HL-60/S4 (cell line): ENCODE measurements around the gene CSRP1.
"Not testable (repeated sequence)": the region's sequence is repeated elsewhere in the genome, so short reads cannot be mapped to it uniquely, and the experiment has no call there.

Experiments
- in situ Hi-C: fragments of 300-500 bp; cut with MboI; formaldehyde crosslinking; loops from 2 replicates; pipeline ENCODE4 v1.14.3; 2022; ENCODE audit warnings: low sequenced_read_pairs

The CSRP1 gene

GRCh38 chr1:201538612-201539551 is 32.0 kb upstream of the CSRP1 start, which contains the start of gene NAV1:
Gene NAV1 (plus strand): TSS chr1:201539127. CDS start chr1:201622885, 83,758 bp downstream.
- in situ Hi-C loops: no loop called here

DNA sequence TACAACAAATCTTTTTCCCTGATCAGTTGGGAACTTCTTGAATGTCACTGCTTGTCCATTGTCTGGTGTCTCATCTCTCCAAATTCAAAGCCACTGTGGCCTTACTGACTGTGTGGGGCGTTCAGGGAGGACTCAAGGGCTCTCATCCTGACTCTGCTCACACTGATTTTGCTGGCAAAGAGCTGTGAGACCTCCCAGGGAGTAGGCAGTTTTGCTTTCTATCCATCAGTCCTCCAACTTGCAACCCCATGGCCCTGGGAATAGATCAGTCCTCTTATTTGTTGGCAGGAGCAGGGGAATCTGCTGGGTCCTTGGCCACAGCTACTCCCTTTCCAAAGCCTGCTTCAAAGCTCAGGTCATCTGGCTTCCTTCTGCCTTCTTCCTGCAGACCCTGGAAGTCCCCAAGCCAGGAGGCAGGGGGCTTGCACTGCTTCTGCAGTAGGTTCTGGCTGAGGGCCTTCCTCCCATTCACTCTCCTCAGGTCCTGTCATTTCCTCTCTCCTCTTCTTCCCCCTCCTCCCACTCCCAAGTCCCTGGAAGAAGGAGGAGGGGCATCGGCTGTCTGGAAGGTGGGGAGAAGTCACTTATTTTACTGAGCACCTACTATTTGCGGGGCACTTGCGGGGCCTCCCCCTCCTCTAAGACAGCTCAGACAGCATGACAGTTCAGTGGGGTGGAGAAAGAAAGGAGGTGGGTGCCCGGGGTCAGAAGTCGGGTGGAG is 31.1 kb upstream of the CSRP1 start:
- in situ Hi-C loops: no loop called here

DNA sequence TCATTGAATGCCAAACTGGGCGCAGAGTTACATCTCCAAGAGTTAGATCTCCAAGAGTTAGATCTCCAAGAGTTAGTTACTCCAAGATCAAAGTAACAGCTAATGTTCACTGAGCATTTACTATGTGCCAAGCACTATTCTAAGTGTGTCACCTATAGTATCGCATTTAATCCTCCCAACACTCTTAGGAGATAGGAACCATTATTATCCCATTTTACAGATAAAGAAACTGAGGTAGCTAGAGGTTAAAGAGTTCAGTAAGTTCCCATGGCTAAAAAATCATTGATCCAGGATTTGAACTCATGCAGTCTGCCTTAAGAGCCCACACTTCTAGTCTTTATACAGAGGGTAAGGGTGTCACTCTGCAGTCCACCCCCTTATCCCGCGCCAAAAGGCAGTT is 30.5 kb upstream of the CSRP1 start:
- in situ Hi-C loops: no loop called here

GRCh38 chr1:201537028-201537427 is 30.1 kb upstream of the CSRP1 start:
- in situ Hi-C loops: no loop called here

GRCh38 chr1:201536558-201536957 is 29.6 kb upstream of the CSRP1 start:
- in situ Hi-C loops: no loop called here

- in situ Hi-C loops: no loop called here
Observed at GRCh38 chr1:201535919-201536245, 29.0 kb upstream of the CSRP1 start.

DNA sequence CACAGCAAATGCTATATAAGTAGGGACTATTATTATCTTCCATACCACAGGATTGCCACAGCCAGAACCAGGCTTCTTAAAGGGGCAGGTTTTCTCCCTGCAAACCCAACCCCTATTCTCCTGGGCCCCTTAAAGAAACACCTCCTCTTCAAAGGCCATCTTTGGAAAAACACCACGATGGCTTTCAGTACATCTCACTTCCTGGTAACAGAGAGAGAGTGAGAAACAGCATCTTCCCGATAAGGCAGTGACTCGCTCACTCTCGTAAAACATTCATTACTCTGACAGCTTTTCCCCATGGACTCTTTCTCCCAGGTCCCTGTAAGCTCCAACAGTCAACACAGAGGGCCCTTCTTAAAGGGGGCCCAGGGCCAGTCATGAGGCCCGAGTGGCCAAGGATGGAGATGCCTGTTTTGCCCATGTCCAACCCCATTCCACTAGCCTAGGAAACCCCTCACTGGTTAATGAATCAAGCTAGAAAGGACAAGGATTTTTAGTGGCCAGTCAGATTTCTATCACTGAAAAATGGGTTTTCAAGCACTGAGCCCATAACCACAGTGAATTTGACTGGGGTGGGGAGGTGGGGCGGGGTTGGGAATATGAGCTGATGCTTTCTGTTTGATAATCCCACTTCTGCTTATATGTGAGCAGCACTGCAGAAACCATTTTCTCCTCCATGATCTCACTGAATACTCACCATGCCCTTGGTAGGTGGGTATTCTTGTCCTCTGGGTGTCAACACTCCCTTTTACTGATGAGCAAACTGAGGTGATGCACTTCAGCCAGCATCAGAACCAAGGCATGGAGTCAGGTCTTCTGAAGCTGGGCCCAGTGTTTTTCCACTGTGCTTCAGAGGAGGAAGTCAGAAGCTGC is 28.4 kb upstream of the CSRP1 start:
- in situ Hi-C loops: no loop called here

GRCh38 chr1:201533836-201534235 is 26.9 kb upstream of the CSRP1 start:
- in situ Hi-C loops: no loop called here

DNA sequence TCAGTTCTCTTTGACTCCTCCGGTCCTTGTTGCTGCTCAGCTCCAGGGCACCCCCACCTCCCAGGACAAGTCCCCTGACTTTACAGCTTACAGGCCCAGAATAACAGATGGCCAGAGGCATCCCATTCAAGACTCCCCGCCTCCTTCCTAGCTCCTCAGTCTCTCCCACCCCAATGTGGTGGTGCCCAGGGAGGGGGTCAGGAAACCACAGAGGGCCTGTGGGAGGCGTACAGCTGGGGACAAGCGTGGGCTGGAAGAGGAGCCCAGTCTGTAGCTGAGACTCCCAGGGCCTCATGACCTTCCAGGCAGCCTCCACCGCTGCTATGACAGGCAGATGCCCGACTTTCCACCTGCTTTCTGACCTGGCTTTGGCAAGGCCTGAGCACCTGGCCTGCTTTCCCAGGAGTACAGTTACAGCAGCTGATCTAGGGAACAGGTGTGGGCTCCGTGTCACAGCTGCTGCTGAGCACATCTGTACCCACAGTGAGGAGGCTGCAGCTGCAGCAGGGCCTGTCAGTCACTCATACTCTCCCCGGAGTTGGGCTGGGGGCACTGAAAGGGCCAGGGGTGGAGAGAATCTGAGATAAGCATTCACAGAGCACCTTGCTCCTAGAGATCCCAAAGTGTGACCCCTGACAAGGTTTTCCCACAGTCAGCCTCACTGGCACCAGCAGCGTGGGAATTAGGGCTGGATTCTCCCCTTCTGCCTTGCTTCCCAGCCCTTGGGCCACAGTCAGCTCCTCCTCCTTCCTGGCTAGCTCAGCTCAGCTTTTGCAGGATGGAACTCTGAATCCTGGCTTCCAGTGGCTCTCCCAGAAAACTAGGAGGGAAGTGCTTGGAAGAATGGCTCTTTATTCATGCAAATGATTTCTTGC is 24.9 kb upstream of the CSRP1 start:
- in situ Hi-C loops: no loop called here

DNA sequence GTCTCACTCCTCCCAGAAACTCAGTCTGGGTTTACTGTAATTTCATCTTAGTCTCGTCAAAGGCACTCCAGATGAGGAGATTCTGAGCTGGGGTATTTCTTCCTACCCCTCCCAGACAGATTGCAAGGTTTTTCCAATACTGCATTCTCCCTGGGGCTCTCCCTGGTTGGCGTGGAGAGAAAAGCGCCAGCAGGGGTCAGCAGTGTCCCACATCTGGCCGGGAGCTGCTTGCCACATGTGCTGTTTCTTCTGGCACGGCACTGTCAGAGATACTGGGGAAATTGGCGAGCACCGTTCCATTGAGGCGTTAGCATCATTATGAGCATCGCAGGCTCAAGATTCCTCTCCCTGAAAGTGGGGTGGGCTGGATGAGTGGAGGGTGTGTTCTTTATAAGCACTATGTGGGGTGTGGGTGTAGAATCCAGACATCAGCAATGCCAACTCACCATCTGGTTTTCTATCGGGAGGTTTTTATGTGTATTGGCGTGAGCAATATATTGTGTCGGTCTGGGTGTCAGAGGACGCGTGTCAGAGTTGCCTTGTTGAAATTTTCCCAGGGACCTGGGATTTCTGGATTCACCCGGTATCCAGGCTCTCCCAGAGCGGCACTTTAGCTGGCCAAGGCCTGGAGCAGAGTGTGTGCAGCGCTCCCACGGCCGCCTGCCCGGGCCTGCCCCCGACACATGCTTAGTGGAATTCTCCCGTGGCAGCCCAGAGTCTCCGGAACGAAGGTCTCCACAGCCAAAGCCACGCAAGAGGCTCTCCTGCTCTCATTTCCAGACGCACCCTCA is 24.0 kb upstream of the CSRP1 start:
- in situ Hi-C loops: no loop called here

DNA sequence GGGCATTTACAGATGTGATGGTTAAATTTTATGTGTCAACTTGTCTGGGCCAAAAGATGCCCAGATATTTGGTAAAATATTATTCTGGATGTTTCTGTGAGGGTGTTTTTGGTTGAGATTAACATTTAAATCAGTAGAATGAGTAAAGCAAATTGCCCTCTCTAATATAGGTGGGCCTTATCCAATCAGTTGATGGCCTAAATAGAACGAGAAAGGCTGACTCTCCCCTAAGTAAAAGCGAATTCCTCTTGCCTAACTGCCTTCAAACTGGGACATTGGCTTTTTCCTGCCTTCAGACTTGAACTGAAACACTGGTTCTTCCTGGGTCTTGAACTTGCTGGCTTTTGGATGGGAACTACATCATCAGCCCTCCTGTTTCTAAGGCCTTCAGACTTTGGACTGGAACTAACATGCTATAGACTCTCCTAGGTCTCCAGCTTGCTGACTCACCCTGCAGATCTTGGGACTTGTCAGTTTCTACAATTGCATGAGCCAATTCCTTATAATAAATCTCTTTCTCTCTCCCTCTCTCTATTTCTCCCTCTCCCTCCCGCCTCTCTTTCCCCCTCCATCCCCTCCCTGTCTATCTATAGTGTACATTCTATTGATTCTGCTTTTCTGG is 21.8 kb upstream of the CSRP1 start:
- in situ Hi-C loops: no loop called here

DNA sequence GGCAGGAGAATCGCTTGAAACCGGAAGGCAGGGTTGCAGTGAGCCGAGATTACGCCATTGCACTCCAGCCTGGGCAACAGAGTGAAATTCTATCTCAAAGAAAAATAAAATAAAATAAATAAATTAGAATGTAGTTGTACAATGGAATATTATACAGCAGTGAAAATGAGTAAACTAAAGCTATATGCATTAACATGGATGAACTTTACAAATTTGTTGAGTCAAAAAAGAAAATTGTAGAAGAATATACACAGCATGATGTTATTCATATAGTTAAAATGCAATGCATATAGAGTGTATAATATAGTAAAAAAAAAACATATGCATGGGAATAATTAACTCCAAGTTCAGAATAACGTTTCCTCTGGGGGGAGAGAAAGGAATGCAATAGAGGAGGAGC is 21.0 kb upstream of the CSRP1 start:
- in situ Hi-C loops: no loop called here

DNA sequence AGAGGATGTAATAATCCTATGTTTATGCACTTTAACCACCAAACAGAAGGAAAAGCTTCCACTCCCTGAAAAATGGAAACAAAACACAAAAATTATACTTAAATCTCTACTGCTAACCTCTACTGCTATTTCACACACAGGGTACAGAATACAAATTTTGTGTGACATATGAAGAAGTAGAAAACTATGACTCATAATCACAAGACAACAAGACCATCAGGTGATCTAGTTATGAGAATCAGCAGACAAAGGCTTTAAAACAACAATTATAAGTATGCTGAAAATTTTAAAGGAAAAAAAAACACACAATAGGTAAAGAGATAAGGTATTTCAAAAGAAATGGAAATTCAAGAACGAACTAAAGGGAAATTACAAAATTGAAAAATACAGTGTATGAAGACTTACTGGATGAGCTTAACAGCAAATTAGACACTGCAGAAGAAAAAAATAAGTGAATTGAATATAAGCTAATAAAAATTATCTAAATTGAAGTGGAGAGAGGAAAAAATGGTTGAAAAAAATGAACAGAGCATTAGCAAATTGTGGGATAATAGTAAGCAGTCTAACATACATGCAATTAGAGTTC is 18.4 kb upstream of the CSRP1 start:
- in situ Hi-C loops: no loop called here

GRCh38 chr1:201520046-201520575 is 13.2 kb upstream of the CSRP1 start:
- in situ Hi-C loops: not testable (repeated sequence)

- in situ Hi-C loops: no loop called here
Observed at GRCh38 chr1:201518071-201518470, 11.1 kb upstream of the CSRP1 start.

DNA sequence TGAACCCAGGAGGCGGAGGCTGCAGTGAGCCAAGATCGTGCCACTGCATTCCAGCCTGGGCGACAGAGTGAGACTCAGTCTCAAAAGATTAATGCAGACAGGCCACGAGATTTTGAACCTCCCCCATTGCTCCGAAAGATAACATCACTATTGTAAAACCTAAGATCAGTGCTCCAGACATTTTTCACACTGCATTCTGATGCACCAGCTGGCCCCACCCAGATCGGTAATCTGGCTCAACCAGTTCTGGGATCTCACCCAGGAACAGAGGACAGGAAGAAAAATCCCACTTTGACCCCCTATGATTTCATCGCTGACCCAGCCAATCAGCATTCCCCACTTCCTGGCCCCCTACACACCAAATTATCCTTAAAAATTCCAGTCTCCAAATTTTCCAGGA is 10.7 kb upstream of the CSRP1 start:
- in situ Hi-C loops: no loop called here

DNA sequence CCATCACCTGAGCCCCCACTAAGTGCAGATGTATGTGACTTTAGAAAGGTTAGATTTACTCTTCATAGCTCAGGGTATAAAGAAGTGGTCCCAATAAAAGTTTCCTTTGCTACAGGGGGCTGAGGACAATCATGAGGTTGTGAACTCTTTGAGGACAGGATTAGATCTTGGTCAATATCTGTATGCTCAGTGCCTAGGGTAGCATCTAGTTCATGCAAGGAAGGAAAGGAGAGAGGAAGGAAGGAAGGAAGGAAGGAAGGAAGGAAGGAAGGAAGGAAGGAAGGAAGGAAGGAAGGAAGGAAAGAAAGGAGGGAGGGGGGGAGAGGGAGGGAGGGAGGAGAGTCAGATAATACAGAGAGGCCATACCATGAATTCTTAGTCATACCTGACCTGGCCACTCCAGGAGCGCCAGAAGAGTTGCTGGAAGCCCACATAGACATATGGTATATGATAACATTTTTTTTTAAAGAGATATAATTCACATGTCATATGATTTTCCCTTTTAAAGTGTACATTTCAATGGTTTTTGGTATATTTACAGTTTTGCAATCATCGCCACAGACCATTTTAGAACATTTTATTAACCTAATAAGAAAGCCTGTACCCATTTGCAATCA is 9.7 kb upstream of the CSRP1 start:
- in situ Hi-C loops: no loop called here

DNA sequence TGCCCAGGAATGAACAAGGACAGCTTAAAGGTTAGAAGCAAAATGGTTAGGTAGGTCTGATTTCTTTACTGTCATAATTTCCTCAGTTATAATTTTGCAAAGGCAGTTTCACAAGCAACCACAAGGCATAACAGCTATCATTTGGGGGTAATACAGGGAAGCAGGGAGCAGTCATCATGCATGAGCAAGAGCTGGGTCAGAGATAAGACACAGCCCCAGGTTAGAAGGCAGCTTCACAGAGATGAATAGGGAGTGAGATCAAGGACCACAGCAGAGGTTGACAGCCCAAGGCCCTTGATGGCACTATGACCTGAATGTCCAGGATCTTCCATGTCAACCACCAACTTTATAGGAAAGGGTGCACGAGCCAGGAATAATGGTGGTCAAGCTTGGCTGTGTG is 9.0 kb upstream of the CSRP1 start:
- in situ Hi-C loops: no loop called here
